Adrenal gland (tissue), 5 donors: ENCODE results near the gene TMEM18.

Experiments used
- POLR2A ChIP-seq, 2 donors: fragments of 450-650 bp; IDR thresholded peaks; one replicate each; pipeline ENCODE4 v1.6.1; 2017; ENCODE audit warnings: antibody characterized with exemption in 2 of 2, mild to moderate bottlenecking in 2 of 2, moderate library complexity in 1 of 2
- TF ChIP-seq, protein P1 (sequence below), 6 experiments: fragments of 450-650 bp in 4 of 6; fragments of 200-600 bp in 2 of 6; sonication (generic) in 1 of 6; IDR thresholded peaks; 1 replicate in 5 of 6; 2 replicates in 1 of 6; pipeline versions ENCODE4 v1.5.1 to v1.8.0; 2016 to 2021; ENCODE audit warnings: antibody characterized with exemption in 6 of 6, mild to moderate bottlenecking in 2 of 6, moderate library complexity in 1 of 6
- donor health status: DM: no; HTN: no; CAD: no.

DNA sequence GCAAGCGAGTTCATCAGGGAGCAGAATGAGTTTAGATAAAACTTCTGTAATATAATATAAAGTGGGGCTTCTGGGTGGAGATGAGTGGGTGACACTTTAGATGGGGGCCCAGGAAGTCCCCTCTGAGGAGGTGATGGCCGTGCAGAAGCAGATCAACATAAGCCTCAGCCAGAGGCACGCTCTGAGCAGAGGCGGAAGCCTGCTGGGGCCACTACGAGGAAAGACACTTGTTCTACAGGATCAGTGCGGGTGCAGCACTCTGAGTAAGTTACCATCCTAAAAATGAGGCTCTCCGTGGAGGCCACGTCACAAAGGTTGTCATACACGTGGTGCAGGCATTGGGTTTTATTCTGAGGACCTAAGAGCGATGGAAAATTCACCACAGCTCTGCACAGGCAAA is 22.3 kb downstream of the TMEM18 start:
- TF ChIP-seq, protein P1, sequence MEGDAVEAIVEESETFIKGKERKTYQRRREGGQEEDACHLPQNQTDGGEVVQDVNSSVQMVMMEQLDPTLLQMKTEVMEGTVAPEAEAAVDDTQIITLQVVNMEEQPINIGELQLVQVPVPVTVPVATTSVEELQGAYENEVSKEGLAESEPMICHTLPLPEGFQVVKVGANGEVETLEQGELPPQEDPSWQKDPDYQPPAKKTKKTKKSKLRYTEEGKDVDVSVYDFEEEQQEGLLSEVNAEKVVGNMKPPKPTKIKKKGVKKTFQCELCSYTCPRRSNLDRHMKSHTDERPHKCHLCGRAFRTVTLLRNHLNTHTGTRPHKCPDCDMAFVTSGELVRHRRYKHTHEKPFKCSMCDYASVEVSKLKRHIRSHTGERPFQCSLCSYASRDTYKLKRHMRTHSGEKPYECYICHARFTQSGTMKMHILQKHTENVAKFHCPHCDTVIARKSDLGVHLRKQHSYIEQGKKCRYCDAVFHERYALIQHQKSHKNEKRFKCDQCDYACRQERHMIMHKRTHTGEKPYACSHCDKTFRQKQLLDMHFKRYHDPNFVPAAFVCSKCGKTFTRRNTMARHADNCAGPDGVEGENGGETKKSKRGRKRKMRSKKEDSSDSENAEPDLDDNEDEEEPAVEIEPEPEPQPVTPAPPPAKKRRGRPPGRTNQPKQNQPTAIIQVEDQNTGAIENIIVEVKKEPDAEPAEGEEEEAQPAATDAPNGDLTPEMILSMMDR (IDR thresholded peaks at IDR 0.05) = no peak
- TF ChIP-seq POLR2A (IDR thresholded peaks at IDR 0.05) = no peak
